ENCODE results near the gene INSM1. TPM values are rescaled to one million over a fixed set of nuclear protein-coding genes. Genes with fewer than 3 reads are reported as not detected.

The INSM1 gene
- total and polyA plus RNA-seq, 2 donors (not counting 3 experiments of a cell fraction or from before 2014, with no cell fraction given): not detected

DNA sequence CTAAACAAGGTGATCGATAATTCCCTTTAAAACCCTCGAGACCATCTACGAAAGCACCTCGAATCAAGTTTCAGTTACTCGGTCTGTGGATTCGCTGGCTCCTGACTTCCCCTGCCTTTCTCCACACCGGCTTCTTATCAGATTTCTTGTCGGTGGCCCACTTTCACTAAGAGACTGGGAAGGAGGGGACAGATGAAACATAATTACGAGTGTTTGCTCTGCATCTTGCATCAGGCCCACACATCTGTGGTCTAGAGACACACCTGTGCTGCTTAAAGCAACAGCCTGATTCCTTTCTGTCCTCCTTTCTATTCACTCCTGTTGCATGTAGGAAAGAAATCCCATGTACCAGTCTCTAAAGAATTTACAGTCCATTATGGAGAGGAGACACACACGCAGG lies 37.7 kb downstream of the INSM1 start:
- no peaks in the 10 kb centered on the region for H3K9me1 ChIP-seq (replicated peaks; ENCODE audit: control insufficient read depth, extremely low read depth, insufficient read depth, low read length)
- H3K9me3 ChIP-seq (replicated peaks; ENCODE audit: control insufficient read depth, insufficient read depth, low read length): no peaks in the 10 kb centered on the region
- ChIA-PET POLR2A (no interaction called here), CTCF (no interaction called here)
- no peaks in the 10 kb centered on the region for H3K4me1 ChIP-seq (ENCODE audit: control insufficient read depth, extremely low read depth, insufficient read depth, low read length)
- no peak overlapping the region for H3K9ac ChIP-seq (replicated peaks; ENCODE audit: extremely low read depth, insufficient read depth, low read length)
- H3K79me2 ChIP-seq (ENCODE audit: control insufficient read depth, insufficient read depth, low read length): no peaks in the 10 kb centered on the region
- intact Hi-C loops (cut with micrococcal nuclease): no loop called here
- no peak overlapping the region for H3K4me2 ChIP-seq (ENCODE audit: insufficient read depth, low read length)
- H3K36me3 ChIP-seq (ENCODE audit: control insufficient read depth in 2 of 2, extremely low read depth in 1 of 2, insufficient read depth in 2 of 2, low read length in 2 of 2): peaks cover 0 to 5% of the 10 kb centered on the region in 2 experiments
- TF ChIP-seq JUN (IDR thresholded peaks at IDR 0.05; ENCODE audit: borderline replicate concordance, insufficient read depth, insufficient read length, low read depth) (no peak), EZH2 (IDR thresholded peaks at IDR 0.05; ENCODE audit: borderline replicate concordance, low read depth, low read length, severe bottlenecking) (no peak)
- no peaks in the 10 kb centered on the region for H3K27me3 ChIP-seq (ENCODE audit: control insufficient read depth in 2 of 2, insufficient read depth in 2 of 2, low read length in 2 of 2)
- no peak overlapping the region for H3K4me3 ChIP-seq (replicated peaks in 1 of 3; ENCODE audit: insufficient read depth in 1 of 3, low read depth in 1 of 3, low read length in 3 of 3)
- FAIRE-seq: no peak
- H4K20me1 ChIP-seq (replicated peaks; ENCODE audit: control insufficient read depth, extremely low read depth, insufficient read depth, low read length): no peaks in the 10 kb centered on the region
- DNase-seq (ENCODE audit: low read depth, low spot score): no peak
- no peak overlapping the region for H2AFZ ChIP-seq (ENCODE audit: low read depth, low read length)
- no TSS peak for BruUV-seq (replicated peaks)
- H3K27ac ChIP-seq (ENCODE audit: insufficient read depth, low read depth, low read length): no peak overlapping the region
- dilution Hi-C loops (cut with MboI; ENCODE audit: extremely low pct_ligation_motif_present, low sequenced_read_pairs): no loop called here

DNA sequence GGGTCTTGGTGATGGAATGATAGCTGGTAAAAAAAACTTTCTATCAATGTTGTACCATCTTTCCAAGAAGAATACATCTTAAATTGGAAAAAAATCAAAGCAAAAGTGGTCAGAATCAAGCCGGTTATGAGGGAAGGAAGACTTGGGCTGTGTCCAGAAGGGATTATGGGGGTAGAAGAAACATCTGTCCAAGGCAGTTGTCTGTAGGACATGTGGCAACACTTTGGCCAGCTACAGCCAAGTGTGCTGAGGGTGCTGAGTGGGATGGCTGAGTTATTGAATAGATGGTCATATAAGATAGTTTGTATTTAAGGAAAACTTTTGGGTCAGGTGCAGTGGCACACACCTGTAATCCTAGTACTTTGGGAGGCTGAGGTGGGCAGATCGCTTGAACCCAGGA lies 38.4 kb downstream of the INSM1 start:
- Histone ChIP-seq H3K27ac (ENCODE audit: insufficient read depth, low read depth, low read length) (no peak overlapping the region), H3K9ac (replicated peaks; ENCODE audit: extremely low read depth, insufficient read depth, low read length) (no peak overlapping the region), H3K4me2 (ENCODE audit: insufficient read depth, low read length) (no peak overlapping the region), H2AFZ (ENCODE audit: low read depth, low read length) (no peak overlapping the region), H4K20me1 (replicated peaks; ENCODE audit: control insufficient read depth, extremely low read depth, insufficient read depth, low read length) (no peaks in the 10 kb centered on the region), H3K4me3 (replicated peaks in 1 of 3; ENCODE audit: insufficient read depth in 1 of 3, low read depth in 1 of 3, low read length in 3 of 3) (no peak overlapping the region), H3K9me3 (replicated peaks; ENCODE audit: control insufficient read depth, insufficient read depth, low read length) (no peaks in the 10 kb centered on the region), H3K36me3 (ENCODE audit: control insufficient read depth in 2 of 2, extremely low read depth in 1 of 2, insufficient read depth in 2 of 2, low read length in 2 of 2) (peaks cover 0 to 5% of the 10 kb centered on the region in 2 experiments), H3K27me3 (ENCODE audit: control insufficient read depth in 2 of 2, insufficient read depth in 2 of 2, low read length in 2 of 2) (no peaks in the 10 kb centered on the region), H3K79me2 (ENCODE audit: control insufficient read depth, insufficient read depth, low read length) (no peaks in the 10 kb centered on the region), H3K4me1 (ENCODE audit: control insufficient read depth, extremely low read depth, insufficient read depth, low read length) (no peaks in the 10 kb centered on the region), H3K9me1 (replicated peaks; ENCODE audit: control insufficient read depth, extremely low read depth, insufficient read depth, low read length) (no peaks in the 10 kb centered on the region)
- FAIRE-seq: no peak
- TF ChIP-seq GATA2 (IDR thresholded peaks at IDR 0.05; ENCODE audit: insufficient read depth, insufficient read length, low read depth, low read length) (no peak), EZH2 (IDR thresholded peaks at IDR 0.05; ENCODE audit: borderline replicate concordance, low read depth, low read length, severe bottlenecking) (no peak), POLR2AphosphoS5 (IDR thresholded peaks at IDR 0.05; ENCODE audit: insufficient read depth, low read depth, low read length) (no peak), FOS (IDR thresholded peaks at IDR 0.05; ENCODE audit: borderline replicate concordance, insufficient read depth, low read length) (no peak), MYC (IDR thresholded peaks at IDR 0.05; ENCODE audit: low read depth, low read length) (no peak), POLR2A (IDR thresholded peaks at IDR 0.05; ENCODE audit: low read depth, low read length) (no peak), JUN (IDR thresholded peaks at IDR 0.05; ENCODE audit: borderline replicate concordance, insufficient read depth, insufficient read length, low read depth) (no peak)
- TF ChIP-seq, protein P1, sequence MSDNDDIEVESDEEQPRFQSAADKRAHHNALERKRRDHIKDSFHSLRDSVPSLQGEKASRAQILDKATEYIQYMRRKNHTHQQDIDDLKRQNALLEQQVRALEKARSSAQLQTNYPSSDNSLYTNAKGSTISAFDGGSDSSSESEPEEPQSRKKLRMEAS (IDR thresholded peaks at IDR 0.05; ENCODE audit: insufficient read depth, insufficient read length): no peak
- TF ChIP-seq, protein P2, sequence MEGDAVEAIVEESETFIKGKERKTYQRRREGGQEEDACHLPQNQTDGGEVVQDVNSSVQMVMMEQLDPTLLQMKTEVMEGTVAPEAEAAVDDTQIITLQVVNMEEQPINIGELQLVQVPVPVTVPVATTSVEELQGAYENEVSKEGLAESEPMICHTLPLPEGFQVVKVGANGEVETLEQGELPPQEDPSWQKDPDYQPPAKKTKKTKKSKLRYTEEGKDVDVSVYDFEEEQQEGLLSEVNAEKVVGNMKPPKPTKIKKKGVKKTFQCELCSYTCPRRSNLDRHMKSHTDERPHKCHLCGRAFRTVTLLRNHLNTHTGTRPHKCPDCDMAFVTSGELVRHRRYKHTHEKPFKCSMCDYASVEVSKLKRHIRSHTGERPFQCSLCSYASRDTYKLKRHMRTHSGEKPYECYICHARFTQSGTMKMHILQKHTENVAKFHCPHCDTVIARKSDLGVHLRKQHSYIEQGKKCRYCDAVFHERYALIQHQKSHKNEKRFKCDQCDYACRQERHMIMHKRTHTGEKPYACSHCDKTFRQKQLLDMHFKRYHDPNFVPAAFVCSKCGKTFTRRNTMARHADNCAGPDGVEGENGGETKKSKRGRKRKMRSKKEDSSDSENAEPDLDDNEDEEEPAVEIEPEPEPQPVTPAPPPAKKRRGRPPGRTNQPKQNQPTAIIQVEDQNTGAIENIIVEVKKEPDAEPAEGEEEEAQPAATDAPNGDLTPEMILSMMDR (IDR thresholded peaks at IDR 0.05; ENCODE audit: extremely low read depth in 1 of 2, insufficient read depth in 1 of 2, low read depth in 1 of 2, low read length in 2 of 2): no peak
- CTCF ChIA-PET: no interaction called here
- dilution Hi-C loops (cut with MboI; ENCODE audit: extremely low pct_ligation_motif_present, low sequenced_read_pairs): no loop called here
- intact Hi-C loops (cut with micrococcal nuclease): no loop called here
- no peak for DNase-seq (ENCODE audit: low read depth, low spot score)
- POLR2A ChIA-PET: no interaction called here
- no TSS peak for BruUV-seq (replicated peaks)

Measured in endothelial cell of umbilical vein (primary cell).